Measurements from ENCODE around the gene ANO7.

- TF ChIP-seq CTCF (IDR thresholded peaks at IDR 0.05), result no peak
- TF ChIP-seq POLR2A (IDR thresholded peaks at IDR 0.05), result no peak
Observed at GRCh38 chr2:241188361-241189092, at the start of gene ANO7.
